Peyer's patch (tissue), 4 donors: ENCODE measurements around the gene CAMKK1.

Experiments used
- CTCF ChIP-seq, 6 experiments: fragments of 450-650 bp in 4 of 6; fragments of 200-600 bp in 2 of 6; sonication (generic) in 1 of 6; IDR thresholded peaks; one replicate each; pipeline ENCODE4 v1.5.1; 2017 to 2019; ENCODE audit warnings: antibody characterized with exemption in 6 of 6, mild to moderate bottlenecking in 3 of 6, moderate library complexity in 1 of 6
- POLR2A ChIP-seq, 2 donors: fragments of 450-650 bp; IDR thresholded peaks; one replicate each; pipeline ENCODE4 v1.5.1; 2017; ENCODE audit warnings: antibody characterized with exemption in 2 of 2, mild to moderate bottlenecking in 2 of 2, moderate library complexity in 2 of 2

- TF ChIP-seq CTCF (IDR thresholded peaks at IDR 0.05): no peak
- TF ChIP-seq POLR2A (IDR thresholded peaks at IDR 0.05): no peak
These were observed 25.7 kb upstream of the CAMKK1 start for GRCh38 chr17:3918372-3919122.
